Colonic mucosa (tissue), 4 donors: ENCODE measurements around the gene SRGN. TPM values are rescaled to one million over a fixed set of nuclear protein-coding genes. Genes with fewer than 3 reads are reported as not detected.

Source experiments
- DNase-seq: peaks from one replicate; pipeline ENCODE4 v3.0.0-alpha.2; 2020
- H3K27ac ChIP-seq: fragments of 200-600 bp; one replicate; pipeline ENCODE4 v1.8.0; 2021
- H3K27me3 ChIP-seq: fragments of 200-600 bp; one replicate; pipeline ENCODE4 v1.8.0; 2021
- H3K36me3 ChIP-seq: fragments of 200-600 bp; one replicate; pipeline ENCODE4 v1.8.0; 2021
- H3K4me1 ChIP-seq: fragments of 200-600 bp; one replicate; pipeline ENCODE4 v1.8.0; 2021; ENCODE audit warnings: mild to moderate bottlenecking
- H3K4me3 ChIP-seq: fragments of 200-600 bp; one replicate; pipeline ENCODE4 v1.8.0; 2021
- H3K9ac ChIP-seq, 2 donors: one replicate each; pipeline ENCODE4 v1.7.0; 2013; ENCODE audit warnings: control low read depth in 2 of 2, low read depth in 2 of 2, low read length in 2 of 2
- H3K9me3 ChIP-seq: fragments of 200-600 bp; one replicate; pipeline ENCODE4 v1.8.0; 2021
- CTCF ChIP-seq: fragments of 200-600 bp; IDR thresholded peaks from one replicate; pipeline ENCODE4 v1.8.0; 2022; ENCODE audit warnings: antibody characterized with exemption, mild to moderate bottlenecking
- intact Hi-C: fragments of 100-400 bp; cut with DNase I; formaldehyde crosslinking; loops from one replicate; pipeline ENCODE4 v1.14.1; 2022
- total RNA-seq, 2 donors: library from RNA; stranded (reverse); fragmentation: NEBNext Ultra II Directional in 1 of 2; extraction: Animal tissue kit (Norgen Biotek cat#: 25700) in 1 of 2; gene quantifications; one replicate each; pipeline ENCODE4 v1.2.1, GENCODE V29; 2021
- donor health status: healthy.
- donor health status: DM: no; HTN: no; CAD: no.
- donor health status: DM: no; HTN: no; CAD: no.

Gene SRGN
- total RNA-seq, 2 donors from 2014 or later = 14.3 to 57.8 TPM

GRCh38 chr10:69056536-69057260 is 31.2 kb upstream of the SRGN start:
- peak overlapping the region; percentile 29 for H3K27ac ChIP-seq
- H3K4me3 ChIP-seq = no peak overlapping the region
- no peak for DNase-seq
- H3K4me1 ChIP-seq = peaks cover 5% of the 10 kb centered on the region
- intact Hi-C loops = no loop called here
- H3K9ac ChIP-seq = peak overlapping the region; percentile 12 to 13
- H3K9me3 ChIP-seq = no peaks in the 10 kb centered on the region
- H3K36me3 ChIP-seq = no peaks in the 10 kb centered on the region
- TF ChIP-seq CTCF = no peak
- no peaks in the 10 kb centered on the region for H3K27me3 ChIP-seq

- peak overlapping the region; percentile 63 for H3K27ac ChIP-seq
- H3K4me1 ChIP-seq = peaks cover 9% of the 10 kb centered on the region
- no peak for TF ChIP-seq CTCF
- H3K9me3 ChIP-seq = no peaks in the 10 kb centered on the region
- peak overlapping the region in 1 of 2 donors; percentile 51 for H3K9ac ChIP-seq
- intact Hi-C loops = no loop called here
- no peak for DNase-seq
- no peaks in the 10 kb centered on the region for H3K27me3 ChIP-seq
- no peak overlapping the region for H3K4me3 ChIP-seq
- H3K36me3 ChIP-seq = no peaks in the 10 kb centered on the region
These were observed 30.5 kb upstream of the SRGN start for GRCh38 chr10:69057261-69057950.

- H3K27ac ChIP-seq = peak overlapping the region; percentile 63
- H3K36me3 ChIP-seq = no peaks in the 10 kb centered on the region
- no peaks in the 10 kb centered on the region for H3K27me3 ChIP-seq
- peak overlapping the region in 1 of 2 donors; percentile 51 for H3K9ac ChIP-seq
- DNase-seq = no peak
- H3K4me1 ChIP-seq = peaks cover 9% of the 10 kb centered on the region
- no peak for TF ChIP-seq CTCF
- intact Hi-C loops = no loop called here
- H3K4me3 ChIP-seq = no peak overlapping the region
- no peaks in the 10 kb centered on the region for H3K9me3 ChIP-seq
These were observed 30.0 kb upstream of the SRGN start for GRCh38 chr10:69057951-69058297.

- no peaks in the 10 kb centered on the region for H3K27me3 ChIP-seq
- no peak overlapping the region for H3K9ac ChIP-seq
- H3K27ac ChIP-seq = no peak overlapping the region
- no peaks in the 10 kb centered on the region for H3K36me3 ChIP-seq
- no peaks in the 10 kb centered on the region for H3K9me3 ChIP-seq
- no peak overlapping the region for H3K4me3 ChIP-seq
- DNase-seq = no peak
- intact Hi-C loops = no loop called here
- no peak for TF ChIP-seq CTCF
- peaks cover 9% of the 10 kb centered on the region for H3K4me1 ChIP-seq
These were observed 27.6 kb upstream of the SRGN start for GRCh38 chr10:69060127-69060798.

GRCh38 chr10:69061305-69062161 is 26.4 kb upstream of the SRGN start:
- no peak for TF ChIP-seq CTCF
- peak; percentile 38 for DNase-seq
- no peaks in the 10 kb centered on the region for H3K27me3 ChIP-seq
- intact Hi-C loops = no loop called here
- peak overlapping the region; percentile 79 for H3K27ac ChIP-seq
- peak overlapping the region; percentile 64 to 76 for H3K9ac ChIP-seq
- no peaks in the 10 kb centered on the region for H3K36me3 ChIP-seq
- H3K9me3 ChIP-seq = no peaks in the 10 kb centered on the region
- H3K4me1 ChIP-seq = peaks cover 9% of the 10 kb centered on the region
- H3K4me3 ChIP-seq = peak overlapping the region; percentile 25
